ENCODE data around the gene ZNF169. TPM values are rescaled to one million over a fixed set of nuclear protein-coding genes. Genes with fewer than 3 reads are reported as not detected.
"Not testable (repeated sequence)": the region's sequence is repeated elsewhere in the genome, so short reads cannot be mapped to it uniquely, and the experiment has no call there.

Gene ZNF169
- total RNA-seq, 1 donor from 2014 or later: 4.1 TPM

GRCh38 chr9:94250456-94250855, 8.6 kb upstream of the ZNF169 start:
- no peak overlapping the region for H3K27ac Mint-ChIP-seq (ENCODE audit: unreplicated experiment)
- Histone ChIP-seq H3K36me3 (ENCODE audit: insufficient read depth, low read length) (no peaks in the 10 kb centered on the region), H3K4me1 (ENCODE audit: insufficient read depth, low read length) (no peaks in the 10 kb centered on the region), H3K27me3 (ENCODE audit: insufficient read depth, low read length) (no peaks in the 10 kb centered on the region), H3K27ac (ENCODE audit: low read depth, low read length) (no peak overlapping the region), H4K20me1 (ENCODE audit: insufficient read depth, low read length) (no peaks in the 10 kb centered on the region), H2AFZ (ENCODE audit: low read depth, low read length) (no peak overlapping the region), H3K4me3 (ENCODE audit: insufficient read depth, low read depth, low read length) (no peak overlapping the region), H3K9ac (ENCODE audit: low read length) (no peak overlapping the region), H3K4me2 (ENCODE audit: low read length) (no peak overlapping the region), H3K79me2 (ENCODE audit: insufficient read depth, low read length) (no peaks in the 10 kb centered on the region), H3K9me3 (ENCODE audit: insufficient read depth, low read depth, low read length) (no peaks in the 10 kb centered on the region)
- DNase-seq (ENCODE audit: low read depth): no peak
- H3K4me1 Mint-ChIP-seq (ENCODE audit: low read depth, unreplicated experiment): no peaks in the 10 kb centered on the region
- peaks cover 2% of the 10 kb centered on the region for H3K9me3 Mint-ChIP-seq (ENCODE audit: unreplicated experiment)
- TF ChIP-seq EZH2 (IDR thresholded peaks at IDR 0.05; ENCODE audit: insufficient read depth, low read length) (no peak), CTCF (IDR thresholded peaks at IDR 0.05; ENCODE audit: insufficient read depth, low read depth, low read length) (no peak)
- H3K4me3 Mint-ChIP-seq (ENCODE audit: unreplicated experiment): no peak overlapping the region
- H3K27me3 Mint-ChIP-seq (ENCODE audit: low read depth, unreplicated experiment): no peaks in the 10 kb centered on the region
- no peak for FAIRE-seq
- peaks cover 1% of the 10 kb centered on the region for H3K36me3 Mint-ChIP-seq (ENCODE audit: low read depth, unreplicated experiment)

- H3K4me1 ChIP-seq (ENCODE audit: insufficient read depth, low read length): no peaks in the 10 kb centered on the region
- no peak overlapping the region for H3K4me3 Mint-ChIP-seq (ENCODE audit: unreplicated experiment)
- H3K27ac ChIP-seq (ENCODE audit: low read depth, low read length): no peak overlapping the region
- H2AFZ ChIP-seq (ENCODE audit: low read depth, low read length): no peak overlapping the region
- no peak overlapping the region for H3K4me3 ChIP-seq (ENCODE audit: insufficient read depth, low read depth, low read length)
- H3K9me3 Mint-ChIP-seq (ENCODE audit: unreplicated experiment): no peaks in the 10 kb centered on the region
- H3K27ac Mint-ChIP-seq (ENCODE audit: unreplicated experiment): no peak overlapping the region
- H3K9me3 ChIP-seq (ENCODE audit: insufficient read depth, low read depth, low read length): no peaks in the 10 kb centered on the region
- no peak overlapping the region for H3K9ac ChIP-seq (ENCODE audit: low read length)
- H3K27me3 Mint-ChIP-seq (ENCODE audit: low read depth, unreplicated experiment): peaks cover 4% of the 10 kb centered on the region
- DNase-seq (ENCODE audit: low read depth) (no peak), FAIRE-seq (no peak)
- H3K27me3 ChIP-seq (ENCODE audit: insufficient read depth, low read length): peaks cover 10% of the 10 kb centered on the region
- H3K79me2 ChIP-seq (ENCODE audit: insufficient read depth, low read length): peaks cover 12% of the 10 kb centered on the region
- no peak for TF ChIP-seq EZH2 (IDR thresholded peaks at IDR 0.05; ENCODE audit: insufficient read depth, low read length)
- TF ChIP-seq CTCF (IDR thresholded peaks at IDR 0.05; ENCODE audit: insufficient read depth, low read depth, low read length): no peak
- H3K36me3 ChIP-seq (ENCODE audit: insufficient read depth, low read length): no peaks in the 10 kb centered on the region
- H3K36me3 Mint-ChIP-seq (ENCODE audit: low read depth, unreplicated experiment): no peaks in the 10 kb centered on the region
- H3K4me2 ChIP-seq (ENCODE audit: low read length): no peak overlapping the region
- H3K4me1 Mint-ChIP-seq (ENCODE audit: low read depth, unreplicated experiment): no peaks in the 10 kb centered on the region
- no peaks in the 10 kb centered on the region for H4K20me1 ChIP-seq (ENCODE audit: insufficient read depth, low read length)
These were observed 3.1 kb upstream of the ZNF169 start for GRCh38 chr9:94256007-94256406.

GRCh38 chr9:94265626-94266402, 6.7 kb downstream of the ZNF169 start:
- H3K4me1 Mint-ChIP-seq (ENCODE audit: low read depth, unreplicated experiment); H3K36me3 Mint-ChIP-seq (ENCODE audit: low read depth, unreplicated experiment); H3K27ac ChIP-seq (ENCODE audit: low read depth, low read length); FAIRE-seq; H3K27me3 ChIP-seq (ENCODE audit: insufficient read depth, low read length); H4K20me1 ChIP-seq (ENCODE audit: insufficient read depth, low read length); H3K36me3 ChIP-seq (ENCODE audit: insufficient read depth, low read length); H2AFZ ChIP-seq (ENCODE audit: low read depth, low read length); H3K27ac Mint-ChIP-seq (ENCODE audit: unreplicated experiment); H3K9ac ChIP-seq (ENCODE audit: low read length); H3K4me3 ChIP-seq (ENCODE audit: insufficient read depth, low read depth, low read length); DNase-seq (ENCODE audit: low read depth); H3K4me2 ChIP-seq (ENCODE audit: low read length); H3K9me3 ChIP-seq (ENCODE audit: insufficient read depth, low read depth, low read length); H3K4me3 Mint-ChIP-seq (ENCODE audit: unreplicated experiment); H3K9me3 Mint-ChIP-seq (ENCODE audit: unreplicated experiment); H3K4me1 ChIP-seq (ENCODE audit: insufficient read depth, low read length); H3K27me3 Mint-ChIP-seq (ENCODE audit: low read depth, unreplicated experiment): not testable (repeated sequence)
- peaks cover 21% of the 10 kb centered on the region for H3K79me2 ChIP-seq (ENCODE audit: insufficient read depth, low read length)

All from astrocyte (in vitro differentiated cells and primary cell).